GM12872 (cell line): Measurements from ENCODE around the gene FXN.

Experiments used
- TF ChIP-seq, protein P1 (sequence below): IDR thresholded peaks from 3 replicates; pipeline ENCODE4 v1.5.1; 2011; ENCODE audit warnings: low read depth, mild to moderate bottlenecking, low read length, moderate library complexity; ENCODE audit not compliant: insufficient read depth

Gene FXN

DNA sequence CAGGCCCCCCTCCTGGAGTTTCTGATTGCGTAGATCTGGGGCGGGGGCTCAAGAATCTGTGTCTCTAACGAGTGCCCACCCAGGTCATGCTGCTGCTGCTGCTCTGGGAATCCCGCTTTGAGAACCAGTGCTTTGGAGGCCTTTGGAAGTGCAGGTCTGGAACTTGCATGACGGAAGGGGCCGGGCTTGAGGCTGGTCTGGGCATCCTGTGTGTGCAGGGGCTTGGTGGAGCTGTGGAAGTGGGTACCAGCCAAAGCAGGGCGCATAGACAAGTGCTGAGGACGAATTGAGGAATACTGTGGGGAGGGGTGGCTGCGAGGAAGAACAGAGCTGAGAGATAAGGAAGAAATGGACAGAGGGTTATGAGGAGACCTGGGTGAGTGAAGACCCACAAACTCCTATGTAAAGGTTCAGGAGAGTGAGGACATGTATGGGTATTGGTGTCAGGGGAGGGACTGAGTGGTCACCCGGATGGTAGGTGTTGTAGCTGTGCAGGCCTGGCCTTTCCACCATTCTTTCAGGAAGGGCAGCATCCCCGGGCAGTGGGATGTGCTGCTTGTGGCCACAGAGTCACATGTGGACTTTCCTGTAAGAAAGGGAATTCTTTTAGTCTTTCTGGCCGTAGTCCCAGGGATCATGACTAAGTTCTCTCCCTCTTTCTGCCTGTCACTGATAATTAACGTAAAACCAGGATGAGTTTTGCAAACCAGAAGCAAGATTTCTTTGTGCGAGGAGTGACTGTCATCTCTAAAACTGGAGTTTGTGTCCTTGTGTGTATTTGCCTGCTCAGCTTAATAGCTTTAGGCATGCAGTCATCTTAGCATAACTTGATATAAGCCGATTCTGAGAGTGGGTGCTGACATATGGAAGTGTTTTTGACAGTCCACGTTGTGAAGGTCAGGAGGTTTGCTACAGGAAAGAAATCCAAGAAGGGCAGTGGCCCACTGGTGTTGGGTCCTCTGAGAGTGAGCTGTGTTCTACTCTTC is 95.2 kb downstream of the FXN start:
- TF ChIP-seq, protein P1, sequence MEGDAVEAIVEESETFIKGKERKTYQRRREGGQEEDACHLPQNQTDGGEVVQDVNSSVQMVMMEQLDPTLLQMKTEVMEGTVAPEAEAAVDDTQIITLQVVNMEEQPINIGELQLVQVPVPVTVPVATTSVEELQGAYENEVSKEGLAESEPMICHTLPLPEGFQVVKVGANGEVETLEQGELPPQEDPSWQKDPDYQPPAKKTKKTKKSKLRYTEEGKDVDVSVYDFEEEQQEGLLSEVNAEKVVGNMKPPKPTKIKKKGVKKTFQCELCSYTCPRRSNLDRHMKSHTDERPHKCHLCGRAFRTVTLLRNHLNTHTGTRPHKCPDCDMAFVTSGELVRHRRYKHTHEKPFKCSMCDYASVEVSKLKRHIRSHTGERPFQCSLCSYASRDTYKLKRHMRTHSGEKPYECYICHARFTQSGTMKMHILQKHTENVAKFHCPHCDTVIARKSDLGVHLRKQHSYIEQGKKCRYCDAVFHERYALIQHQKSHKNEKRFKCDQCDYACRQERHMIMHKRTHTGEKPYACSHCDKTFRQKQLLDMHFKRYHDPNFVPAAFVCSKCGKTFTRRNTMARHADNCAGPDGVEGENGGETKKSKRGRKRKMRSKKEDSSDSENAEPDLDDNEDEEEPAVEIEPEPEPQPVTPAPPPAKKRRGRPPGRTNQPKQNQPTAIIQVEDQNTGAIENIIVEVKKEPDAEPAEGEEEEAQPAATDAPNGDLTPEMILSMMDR: no peak

DNA sequence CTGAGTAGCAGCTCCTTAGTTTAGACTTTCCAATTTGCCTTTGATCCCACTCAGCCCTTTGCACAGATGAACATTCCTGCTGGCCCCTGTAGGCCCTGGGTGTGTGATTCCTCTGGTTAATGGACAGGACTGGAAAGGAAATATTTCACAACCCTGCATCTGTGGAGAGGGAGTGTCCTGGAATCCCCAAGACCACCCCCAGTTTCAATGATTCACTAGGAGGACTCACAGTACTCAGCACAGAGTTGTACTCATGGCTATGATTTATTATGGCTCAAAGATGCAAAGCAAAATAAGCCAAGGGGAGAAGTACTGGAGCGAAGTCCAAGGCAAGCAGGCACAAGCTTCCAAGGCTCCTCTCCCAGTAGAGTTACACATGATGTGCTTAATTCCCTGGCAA is 96.1 kb downstream of the FXN start:
- TF ChIP-seq, protein P1: no peak

DNA sequence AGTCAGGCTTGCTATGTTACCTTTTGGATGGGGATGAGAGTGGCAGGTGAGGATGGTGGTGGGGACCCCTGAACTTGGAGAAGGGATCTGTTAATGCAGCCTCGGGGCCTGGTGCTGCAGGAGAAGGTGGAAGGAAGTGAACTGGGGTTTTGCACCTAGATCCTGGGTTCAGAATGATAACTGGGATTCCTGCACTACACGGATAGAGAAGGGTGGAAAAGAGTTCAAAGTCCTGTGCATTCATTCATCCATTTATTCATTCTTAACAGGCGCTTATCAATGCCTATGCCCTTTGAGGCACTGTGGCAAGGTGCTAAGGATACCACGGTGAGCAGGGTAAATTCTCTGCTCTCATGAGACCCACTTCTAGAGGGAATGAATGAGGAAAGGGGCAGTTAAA is 96.8 kb downstream of the FXN start:
- TF ChIP-seq, protein P1: no peak

DNA sequence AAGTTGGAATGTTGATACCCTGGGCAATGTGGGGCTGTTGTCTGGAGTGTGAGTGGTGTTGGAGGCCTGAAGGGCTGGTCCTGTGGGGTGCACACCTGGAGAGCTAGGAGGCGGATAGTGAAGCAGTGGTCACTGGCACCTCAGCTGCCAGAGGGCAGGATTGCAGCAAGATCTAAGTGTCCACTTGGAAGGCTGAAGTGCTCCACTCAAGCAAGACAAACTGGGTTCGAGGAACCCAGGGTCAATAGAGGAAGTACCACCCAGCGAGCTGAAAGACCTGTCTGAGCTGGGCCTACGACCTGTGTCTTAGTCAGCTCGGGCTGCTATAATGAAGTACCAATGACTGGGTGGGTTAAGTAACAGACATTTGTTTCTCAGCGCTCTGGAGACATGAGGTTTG is 98.9 kb downstream of the FXN start:
- TF ChIP-seq, protein P1: no peak

DNA sequence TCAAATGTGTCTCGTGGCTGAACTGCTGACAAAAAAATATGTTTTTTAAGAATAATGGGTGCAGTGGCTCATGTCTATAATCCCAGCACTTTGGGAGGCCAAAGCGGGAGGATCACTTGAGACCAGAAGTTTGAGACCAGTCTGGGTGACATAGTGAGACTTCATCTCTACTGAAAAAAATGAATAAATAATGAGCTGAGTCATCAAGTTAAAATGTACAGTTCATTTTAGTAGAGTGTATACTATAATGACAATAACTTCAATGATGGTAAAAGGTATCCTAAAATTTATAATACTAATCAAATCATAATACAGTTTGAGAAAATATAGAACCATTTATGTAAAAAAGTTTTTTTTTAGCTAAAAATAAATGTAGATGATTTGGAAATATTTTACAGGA is 100.6 kb downstream of the FXN start:
- TF ChIP-seq, protein P1: no peak

DNA sequence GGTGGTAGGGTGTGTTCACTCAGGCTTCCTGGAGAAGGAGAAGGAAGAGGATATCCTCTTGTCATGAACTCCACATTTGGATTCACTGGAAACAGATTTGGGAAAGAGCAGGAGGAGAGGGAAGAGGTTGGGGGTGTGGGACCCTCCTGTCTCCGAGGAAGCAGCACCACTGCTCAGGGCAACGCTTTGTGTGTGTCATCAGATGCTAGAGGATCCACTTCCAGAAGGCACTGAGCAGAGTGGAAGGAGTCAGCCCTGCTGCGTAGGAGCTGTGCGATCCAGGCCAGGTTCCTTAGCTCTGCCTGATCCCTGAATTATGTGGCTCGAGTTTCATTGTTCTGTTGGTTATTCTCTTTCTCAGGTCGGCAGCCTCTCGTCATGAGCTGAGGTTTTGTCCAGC is 101.2 kb downstream of the FXN start:
- TF ChIP-seq, protein P1: no peak

DNA sequence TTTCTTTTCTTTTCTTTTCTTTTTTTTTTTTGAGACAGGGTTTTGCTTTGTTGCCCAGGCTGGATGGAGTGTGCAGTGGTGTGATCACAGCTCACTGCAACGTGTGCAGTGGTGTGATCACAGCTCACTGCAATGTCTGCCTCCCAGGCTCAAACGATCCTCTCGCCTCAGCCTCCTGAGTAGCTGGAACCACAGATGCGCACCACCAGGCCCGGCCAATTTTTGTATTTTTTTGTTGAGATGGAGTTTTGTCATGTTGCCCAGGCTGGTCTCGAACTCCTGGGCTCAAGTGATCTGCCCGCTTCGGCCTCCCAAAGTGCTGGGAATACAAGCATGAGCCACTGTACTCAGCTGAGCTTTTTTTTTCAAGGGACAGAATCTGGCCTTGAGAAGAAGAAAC is 101.8 kb downstream of the FXN start:
- TF ChIP-seq, protein P1: no peak
